ENCODE measurements around the gene PCDHGA12.

DNA sequence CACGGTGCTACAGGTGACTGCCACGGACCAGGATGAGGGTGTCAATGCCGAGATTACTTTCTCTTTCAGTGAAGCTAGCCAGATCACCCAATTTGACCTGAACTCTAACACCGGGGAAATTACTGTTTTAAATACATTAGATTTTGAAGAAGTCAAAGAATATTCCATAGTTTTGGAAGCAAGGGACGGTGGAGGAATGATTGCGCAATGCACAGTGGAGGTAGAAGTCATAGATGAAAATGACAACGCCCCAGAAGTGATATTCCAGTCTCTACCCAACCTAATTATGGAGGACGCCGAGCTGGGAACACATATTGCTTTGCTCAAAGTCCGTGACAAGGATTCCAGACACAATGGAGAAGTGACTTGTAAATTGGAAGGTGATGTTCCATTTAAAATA, 41.6 kb upstream of the PCDHGA12 start:
- TF ChIP-seq, protein P1, sequence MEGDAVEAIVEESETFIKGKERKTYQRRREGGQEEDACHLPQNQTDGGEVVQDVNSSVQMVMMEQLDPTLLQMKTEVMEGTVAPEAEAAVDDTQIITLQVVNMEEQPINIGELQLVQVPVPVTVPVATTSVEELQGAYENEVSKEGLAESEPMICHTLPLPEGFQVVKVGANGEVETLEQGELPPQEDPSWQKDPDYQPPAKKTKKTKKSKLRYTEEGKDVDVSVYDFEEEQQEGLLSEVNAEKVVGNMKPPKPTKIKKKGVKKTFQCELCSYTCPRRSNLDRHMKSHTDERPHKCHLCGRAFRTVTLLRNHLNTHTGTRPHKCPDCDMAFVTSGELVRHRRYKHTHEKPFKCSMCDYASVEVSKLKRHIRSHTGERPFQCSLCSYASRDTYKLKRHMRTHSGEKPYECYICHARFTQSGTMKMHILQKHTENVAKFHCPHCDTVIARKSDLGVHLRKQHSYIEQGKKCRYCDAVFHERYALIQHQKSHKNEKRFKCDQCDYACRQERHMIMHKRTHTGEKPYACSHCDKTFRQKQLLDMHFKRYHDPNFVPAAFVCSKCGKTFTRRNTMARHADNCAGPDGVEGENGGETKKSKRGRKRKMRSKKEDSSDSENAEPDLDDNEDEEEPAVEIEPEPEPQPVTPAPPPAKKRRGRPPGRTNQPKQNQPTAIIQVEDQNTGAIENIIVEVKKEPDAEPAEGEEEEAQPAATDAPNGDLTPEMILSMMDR (conservative IDR thresholded peaks at IDR 0.05; ENCODE audit: low read length), result no peak
- no peak for TF ChIP-seq EZH2phosphoT487 (IDR thresholded peaks at IDR 0.05; ENCODE audit: borderline replicate concordance)
